GM19035 (cell line): ENCODE data around the gene TRPM4.
"Not testable (repeated sequence)": the region's sequence is repeated elsewhere in the genome, so short reads cannot be mapped to it uniquely, and the experiment has no call there.

Experiments
- ATAC-seq: cut with Tn5 transposase; IDR thresholded peaks from one replicate; pipeline ENCODE4 v1.9.1; 2021; ENCODE audit not compliant: unreplicated experiment

TRPM4 gene

DNA sequence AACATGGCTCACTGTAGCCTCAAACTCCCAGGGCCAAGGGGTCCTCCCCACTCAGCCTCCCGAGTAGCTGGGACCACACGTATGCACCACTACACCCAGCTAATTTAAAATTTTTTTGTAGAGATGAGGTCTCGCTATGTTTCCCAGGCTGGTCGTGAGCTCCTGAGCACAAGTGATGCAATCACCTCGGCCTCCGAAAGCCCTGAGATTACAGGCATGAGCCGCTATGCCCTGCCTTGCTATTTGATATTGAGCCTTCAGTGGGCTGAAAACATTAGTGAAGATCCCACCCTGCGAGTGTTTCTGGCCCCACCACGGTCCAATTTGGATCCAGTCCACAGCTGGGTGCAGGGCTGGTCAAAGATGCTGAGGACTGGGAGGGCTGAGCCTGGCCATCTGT is 65.9 kb downstream of the TRPM4 start:
- ATAC-seq, result no peak

DNA sequence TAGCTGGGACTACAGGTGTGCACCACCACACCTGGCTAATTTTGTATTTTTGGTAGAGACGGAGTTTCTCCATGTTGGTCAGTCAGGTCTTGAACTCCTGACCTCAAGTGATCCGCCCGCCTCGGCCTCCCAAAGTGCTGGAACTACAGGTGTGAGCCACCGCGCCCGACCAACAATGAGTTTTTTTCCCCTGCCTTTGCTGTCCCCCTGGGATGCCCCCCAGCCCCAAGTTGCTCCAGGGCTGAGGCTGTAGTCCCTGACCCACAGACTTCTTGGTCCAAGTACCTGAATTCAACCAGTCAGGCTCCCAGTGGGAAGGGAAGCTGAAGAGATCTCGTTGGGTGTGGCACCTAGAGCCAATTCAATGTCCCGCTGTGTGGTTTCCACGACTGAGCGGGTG is 66.8 kb downstream of the TRPM4 start:
- ATAC-seq, result not testable (repeated sequence)

DNA sequence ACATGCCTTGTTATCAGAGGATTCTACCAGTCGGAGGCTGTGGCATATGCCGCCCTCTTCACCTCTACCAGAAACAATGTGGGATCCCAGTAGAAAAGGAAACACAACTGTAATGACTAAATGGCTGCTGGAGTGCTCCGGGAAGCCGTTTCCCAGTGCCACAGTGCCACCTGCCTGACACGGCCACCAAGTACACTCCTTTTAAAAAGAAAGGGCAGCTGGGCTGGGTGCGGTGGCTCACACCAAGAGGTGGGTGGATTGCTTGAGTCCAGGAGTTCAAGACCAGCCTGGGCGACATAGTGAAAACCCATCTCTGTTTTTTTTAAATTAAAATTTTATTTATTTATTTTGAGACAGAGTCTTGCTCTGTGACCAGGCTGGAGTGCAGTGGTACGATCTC is 67.3 kb downstream of the TRPM4 start:
- no peak for ATAC-seq

DNA sequence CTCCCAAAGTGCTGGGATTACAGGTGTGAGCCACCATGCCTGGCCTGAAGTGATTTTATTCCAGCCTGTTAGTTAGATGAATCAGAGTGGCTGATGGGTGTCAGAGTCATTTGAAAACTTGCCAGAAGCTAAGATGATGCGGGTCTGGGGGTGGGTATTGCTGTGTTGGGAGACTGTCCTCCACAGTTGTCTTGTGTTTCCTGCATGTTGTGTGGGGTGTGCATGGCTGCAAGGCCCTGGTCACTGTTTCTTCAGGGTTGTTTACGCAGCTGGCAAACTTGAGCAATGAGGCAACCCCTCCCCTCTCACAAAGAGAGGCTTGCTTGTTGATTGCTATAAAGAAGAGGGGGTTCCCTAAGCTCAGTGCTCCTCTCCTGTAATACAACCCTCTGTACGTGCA is 71.8 kb downstream of the TRPM4 start:
- no peak for ATAC-seq

DNA sequence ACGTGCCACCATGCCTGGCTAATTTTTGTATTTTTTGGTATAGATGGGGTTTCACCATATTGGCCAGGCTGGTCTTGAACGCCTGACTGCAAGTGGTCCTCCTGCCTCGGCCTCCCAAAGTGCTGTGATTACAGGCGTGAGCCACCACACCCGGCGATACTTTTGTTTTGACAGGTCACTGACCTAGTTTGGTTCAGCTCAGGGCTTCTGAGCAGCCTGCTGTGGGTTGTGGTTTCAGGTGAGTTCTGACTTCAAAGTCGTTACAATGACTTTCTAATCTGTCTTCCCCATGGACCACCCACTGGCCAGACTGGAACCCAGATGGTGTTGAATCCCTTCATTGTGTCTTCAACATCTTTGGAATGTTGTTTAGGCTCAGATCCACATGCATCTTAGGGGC is 73.8 kb downstream of the TRPM4 start:
- no peak for ATAC-seq

DNA sequence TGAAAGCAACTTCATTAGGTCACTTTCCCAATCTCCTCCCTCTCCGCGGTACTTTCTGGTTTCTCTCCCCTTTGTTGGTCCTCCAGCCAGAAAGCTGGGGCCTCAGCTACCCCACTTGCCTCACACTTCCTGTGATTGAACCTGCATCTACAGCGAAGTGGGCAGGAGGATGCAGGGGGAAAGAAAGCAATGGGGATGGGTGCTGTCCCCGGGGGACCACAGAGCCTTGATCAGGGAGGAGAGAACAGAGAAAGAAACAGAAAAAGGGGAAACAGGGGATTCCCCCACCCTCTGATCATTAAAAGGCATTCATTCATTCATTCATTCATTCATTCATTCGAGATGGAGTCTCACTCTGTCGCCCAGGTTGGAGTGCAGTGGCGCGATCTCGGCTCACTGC is 74.2 kb downstream of the TRPM4 start:
- ATAC-seq, result no peak

DNA sequence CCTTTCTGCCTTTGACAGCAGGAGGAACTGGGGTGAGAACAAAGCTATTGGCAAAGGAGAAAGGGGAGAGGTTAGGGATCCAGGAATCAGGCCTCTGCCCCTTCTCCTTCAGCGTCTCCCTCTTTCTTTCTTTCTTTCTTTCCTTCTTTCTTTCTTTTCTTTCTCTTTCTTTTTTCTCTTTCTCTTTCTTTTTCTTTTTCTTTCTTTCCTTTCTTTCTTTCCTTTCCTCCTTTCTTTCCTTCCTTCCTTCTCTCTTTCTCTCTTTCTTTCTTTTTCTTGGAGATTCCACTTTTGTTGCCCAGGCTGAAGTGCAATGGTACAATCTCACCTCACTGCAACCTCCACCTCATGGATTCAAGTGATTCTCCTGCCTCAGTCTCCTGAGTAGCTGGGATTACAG is 75.6 kb downstream of the TRPM4 start:
- no peak for ATAC-seq

DNA sequence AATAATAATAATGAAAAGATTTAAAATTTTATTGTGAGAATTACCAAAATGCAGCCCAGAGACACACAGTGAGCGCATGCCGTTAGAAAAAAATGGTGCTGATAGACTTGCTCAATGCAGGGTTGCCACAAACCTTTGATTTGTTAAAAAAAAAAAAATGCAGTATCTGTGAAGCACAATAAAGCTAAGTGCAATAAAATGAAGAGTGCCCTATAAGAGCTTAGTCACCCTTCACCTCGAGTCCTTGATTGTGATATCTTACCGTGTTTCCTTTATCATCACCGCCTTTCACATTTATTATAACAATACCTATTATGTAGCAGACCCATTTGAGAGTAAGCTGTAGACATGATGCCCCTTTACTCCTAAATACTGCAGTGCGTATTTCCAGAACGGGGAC is 84.2 kb downstream of the TRPM4 start:
- no peak for ATAC-seq

DNA sequence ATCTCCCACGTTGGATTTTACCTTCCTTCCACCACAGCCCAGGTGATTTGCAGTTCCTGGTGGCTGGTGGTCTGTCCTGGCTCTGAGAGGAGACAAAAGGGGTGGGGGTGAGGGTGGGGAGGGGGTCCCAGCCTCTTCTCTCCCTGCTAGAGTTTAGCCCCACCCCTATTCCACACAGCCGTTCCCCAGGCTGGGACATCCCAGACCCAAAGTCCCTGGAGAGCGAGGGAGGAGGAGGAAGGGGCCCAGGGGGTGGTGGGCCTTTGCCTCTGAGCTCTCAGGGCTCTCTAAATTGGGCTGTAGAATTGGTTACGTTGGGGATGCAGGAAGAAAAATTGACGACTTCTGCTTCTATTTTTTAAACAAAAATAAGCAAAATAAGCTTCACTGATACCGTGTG is 85.5 kb downstream of the TRPM4 start:
- ATAC-seq, result no peak

DNA sequence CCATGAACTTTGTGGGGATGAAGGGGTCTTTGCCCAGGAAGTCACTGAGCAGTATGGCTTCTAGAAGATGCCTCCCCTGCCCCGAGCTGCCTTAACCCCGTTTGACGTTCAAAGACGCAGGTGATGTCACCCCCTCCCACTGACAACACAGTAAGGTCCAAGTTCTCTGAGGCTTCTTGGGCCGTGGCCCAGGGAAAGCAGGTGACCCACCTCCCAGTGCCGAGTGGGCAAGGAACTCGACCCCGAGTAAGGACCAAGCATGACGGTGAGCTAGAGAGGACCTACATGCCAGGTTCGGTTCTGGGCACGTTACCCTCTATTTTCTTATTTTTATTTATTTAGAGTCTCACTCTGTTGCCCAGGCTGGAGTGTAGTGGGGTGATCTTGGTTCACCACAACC is 86.1 kb downstream of the TRPM4 start:
- ATAC-seq, result no peak

DNA sequence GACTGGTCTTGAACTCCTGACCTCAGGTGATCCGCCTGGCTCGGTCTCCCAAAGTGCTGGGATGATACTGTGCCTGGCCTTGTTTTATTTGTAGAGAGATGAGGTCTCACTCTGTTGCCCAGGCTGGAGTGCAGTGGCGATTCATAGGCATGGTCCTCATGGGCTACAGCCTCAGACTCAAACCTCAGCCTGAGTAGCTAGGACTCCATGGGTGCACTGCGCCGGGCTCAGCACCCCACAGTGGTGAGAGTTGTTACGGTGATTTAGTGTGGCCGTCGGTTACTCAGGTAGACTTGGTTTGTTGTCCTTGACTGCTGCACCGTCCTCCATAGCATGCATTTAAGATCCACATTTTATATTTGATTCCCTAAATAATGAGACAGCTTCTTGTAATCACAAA is 86.7 kb downstream of the TRPM4 start:
- ATAC-seq, result no peak

DNA sequence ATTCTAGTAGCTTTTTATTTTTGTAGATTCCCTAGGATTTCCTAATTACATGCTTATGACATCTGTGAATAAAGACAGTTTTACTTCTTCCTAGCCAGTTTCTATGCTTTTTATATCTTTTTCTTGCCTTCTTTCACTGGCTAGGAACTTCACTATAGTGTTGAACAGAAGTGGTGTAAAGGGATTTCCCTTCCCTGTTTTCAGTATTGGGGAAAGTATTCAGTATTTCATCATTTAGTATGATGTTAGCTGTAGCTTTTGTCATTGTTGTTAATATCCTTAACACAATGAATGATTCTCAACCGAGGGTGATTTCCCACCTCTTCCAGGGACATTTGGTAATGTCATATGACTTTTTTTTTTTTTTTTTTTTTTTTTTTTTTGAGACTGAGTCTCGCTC is 90.1 kb downstream of the TRPM4 start:
- ATAC-seq, result no peak

DNA sequence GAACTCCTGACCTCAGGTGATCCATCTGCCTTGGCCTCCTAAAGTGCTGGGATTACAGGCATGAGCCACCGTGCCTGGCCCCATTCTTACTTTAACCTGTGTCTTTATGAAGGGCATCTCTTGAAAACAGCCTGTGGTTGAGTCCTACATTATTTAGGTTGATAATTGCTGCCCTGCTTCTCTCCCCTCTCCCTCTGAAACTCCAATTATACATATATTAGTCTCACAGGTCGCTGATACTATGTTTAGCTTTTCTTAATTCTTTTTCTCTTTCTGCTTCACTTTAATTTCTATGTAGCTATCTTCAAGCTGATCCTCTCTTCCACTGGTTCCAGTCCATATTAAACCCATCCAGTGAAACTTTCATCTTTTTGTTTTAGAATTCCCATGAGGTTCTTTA is 92.3 kb downstream of the TRPM4 start:
- no peak for ATAC-seq

DNA sequence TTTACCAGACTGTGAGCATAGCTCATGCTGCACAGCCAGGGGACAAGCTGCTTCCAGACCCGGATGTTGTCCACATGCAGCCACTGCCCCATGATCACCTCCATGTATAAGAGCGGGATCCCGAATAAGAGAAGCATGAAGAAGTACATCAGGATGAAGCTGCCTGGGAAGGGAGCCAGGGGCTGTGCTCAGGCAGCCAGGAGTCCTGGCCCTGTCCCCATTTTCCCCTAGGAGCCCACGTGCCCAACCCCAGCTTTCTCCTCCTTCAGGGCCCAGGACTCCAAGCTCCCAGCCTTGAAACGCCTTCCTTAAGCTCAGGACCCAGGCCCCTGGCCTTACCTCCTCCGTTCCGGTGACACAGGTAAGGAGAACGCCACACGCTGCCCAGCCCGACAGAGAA is 98.1 kb downstream of the TRPM4 start:
- ATAC-seq, result no peak

DNA sequence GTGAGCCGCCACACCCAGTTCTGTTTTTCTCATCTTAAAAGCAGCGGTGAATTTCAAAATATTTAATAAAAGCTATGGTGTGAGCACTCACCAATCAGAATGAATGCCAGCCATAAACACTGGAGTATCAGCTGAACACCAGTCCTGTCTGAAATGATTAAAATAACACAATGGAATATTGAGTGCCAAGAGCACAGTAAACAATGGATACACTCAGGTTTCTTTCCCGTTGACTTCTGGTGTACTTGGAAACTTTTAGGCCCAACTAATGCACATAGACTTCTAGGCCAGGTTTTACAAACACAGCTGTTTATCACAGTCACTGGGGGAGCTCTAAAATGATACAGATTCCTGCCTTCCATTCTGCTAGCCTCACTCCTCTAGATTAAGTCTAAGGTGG is 99.1 kb downstream of the TRPM4 start:
- ATAC-seq, result no peak
